HK-2 (cell line): ENCODE results near the gene LPAR3.
A peak's percentile ranks its signal among the peaks of the same experiment; 100 is the strongest.

Source experiments
- DNase-seq: peaks from one replicate; pipeline ENCODE4 v3.0.0-alpha.2; 2018; ENCODE audit not compliant: unreplicated experiment

Gene LPAR3

DNA sequence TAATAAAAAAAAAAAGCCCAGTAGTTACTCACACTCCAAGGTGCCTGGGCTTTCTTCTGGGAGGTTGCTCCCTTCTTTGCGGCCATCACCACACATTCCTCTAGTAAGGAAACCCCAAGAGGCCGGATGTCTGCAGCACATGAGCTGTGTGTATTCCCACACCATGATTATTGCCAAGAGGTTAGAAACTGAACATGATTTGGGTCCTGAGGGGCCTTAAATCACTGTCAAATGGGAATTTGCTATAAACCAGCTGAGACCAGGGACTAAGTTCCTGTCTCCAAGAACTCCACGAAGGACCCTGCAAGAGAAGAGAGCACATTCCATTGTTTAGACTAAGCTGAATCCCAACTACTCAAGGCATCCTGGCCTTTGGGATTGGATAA is 117.5 kb downstream of the LPAR3 start:
- no peak for DNase-seq

GRCh38 chr1:84774669-84775534 is 118.1 kb downstream of the LPAR3 start:
- DNase-seq: no peak

- no peak for DNase-seq
These were observed 119.0 kb downstream of the LPAR3 start for GRCh38 chr1:84773933-84774497.

DNA sequence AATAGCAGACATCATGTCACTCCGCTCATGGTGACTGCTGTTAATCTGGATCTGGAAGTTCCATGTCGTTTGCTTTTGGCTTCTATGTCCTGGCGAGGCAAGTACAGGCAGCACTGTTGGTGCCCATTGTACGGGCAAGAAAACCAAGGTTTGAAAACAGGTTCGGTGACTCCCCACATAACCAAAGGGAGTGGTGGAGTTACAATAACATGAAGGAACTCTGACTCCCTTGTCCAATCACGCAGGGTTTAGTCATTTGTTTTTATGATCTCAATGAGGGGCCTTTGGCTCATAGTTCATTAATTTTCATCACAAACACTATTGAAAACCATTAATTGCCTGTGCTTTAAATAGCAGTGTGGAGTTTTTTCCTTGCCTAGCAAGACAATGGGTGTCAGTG is 119.8 kb downstream of the LPAR3 start:
- DNase-seq: no peak

DNA sequence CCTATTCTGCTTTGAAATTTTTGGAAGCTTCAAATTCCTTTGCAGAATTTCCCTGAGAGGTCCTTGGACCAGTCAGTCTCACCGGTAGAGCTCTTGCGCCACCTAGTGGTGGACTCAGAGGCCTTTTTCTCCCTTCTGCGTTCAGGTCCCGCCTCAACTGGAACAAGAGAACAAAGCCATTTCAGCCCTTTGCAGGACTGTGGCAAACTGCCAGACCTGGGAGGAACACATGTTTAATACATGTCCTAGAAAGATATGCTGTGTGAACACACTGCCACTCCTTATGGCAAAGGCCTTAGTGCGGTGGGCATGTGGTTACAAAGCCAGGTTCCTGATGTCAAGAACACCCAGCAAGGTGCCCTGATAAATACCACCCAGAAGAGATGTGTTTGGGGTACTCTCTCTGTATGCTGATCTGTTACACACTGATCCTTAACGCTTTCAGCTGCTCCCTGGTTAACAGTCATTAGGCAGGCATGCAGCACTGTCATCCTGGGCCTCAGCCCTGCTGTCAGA is 120.5 kb downstream of the LPAR3 start:
- DNase-seq: peak; percentile 68

DNA sequence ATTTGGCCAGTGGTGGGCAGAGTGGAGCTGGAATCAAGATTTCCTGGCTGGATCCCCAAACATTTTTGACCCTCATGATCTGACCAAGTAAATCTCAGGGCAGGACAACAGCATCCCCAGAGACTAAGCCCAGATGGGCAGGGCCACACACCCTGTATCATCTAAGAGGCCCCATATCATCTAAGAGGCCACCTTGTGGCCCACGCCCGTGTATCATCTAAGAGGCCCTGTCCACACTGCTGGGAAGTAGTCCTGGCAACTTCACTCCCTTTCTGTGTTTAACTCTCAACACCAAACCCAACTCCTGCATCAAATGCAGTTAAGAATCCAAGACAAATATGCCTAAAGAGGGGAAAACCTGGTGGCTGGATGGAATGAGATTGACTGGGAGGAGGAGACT is 121.1 kb downstream of the LPAR3 start:
- DNase-seq: no peak

- DNase-seq: no peak
These were observed 122.5 kb downstream of the LPAR3 start for GRCh38 chr1:84770481-84770880.

GRCh38 chr1:84769636-84770035 is 123.4 kb downstream of the LPAR3 start:
- no peak for DNase-seq

- no peak for DNase-seq
These were observed 124.4 kb downstream of the LPAR3 start for GRCh38 chr1:84768634-84769033.

DNA sequence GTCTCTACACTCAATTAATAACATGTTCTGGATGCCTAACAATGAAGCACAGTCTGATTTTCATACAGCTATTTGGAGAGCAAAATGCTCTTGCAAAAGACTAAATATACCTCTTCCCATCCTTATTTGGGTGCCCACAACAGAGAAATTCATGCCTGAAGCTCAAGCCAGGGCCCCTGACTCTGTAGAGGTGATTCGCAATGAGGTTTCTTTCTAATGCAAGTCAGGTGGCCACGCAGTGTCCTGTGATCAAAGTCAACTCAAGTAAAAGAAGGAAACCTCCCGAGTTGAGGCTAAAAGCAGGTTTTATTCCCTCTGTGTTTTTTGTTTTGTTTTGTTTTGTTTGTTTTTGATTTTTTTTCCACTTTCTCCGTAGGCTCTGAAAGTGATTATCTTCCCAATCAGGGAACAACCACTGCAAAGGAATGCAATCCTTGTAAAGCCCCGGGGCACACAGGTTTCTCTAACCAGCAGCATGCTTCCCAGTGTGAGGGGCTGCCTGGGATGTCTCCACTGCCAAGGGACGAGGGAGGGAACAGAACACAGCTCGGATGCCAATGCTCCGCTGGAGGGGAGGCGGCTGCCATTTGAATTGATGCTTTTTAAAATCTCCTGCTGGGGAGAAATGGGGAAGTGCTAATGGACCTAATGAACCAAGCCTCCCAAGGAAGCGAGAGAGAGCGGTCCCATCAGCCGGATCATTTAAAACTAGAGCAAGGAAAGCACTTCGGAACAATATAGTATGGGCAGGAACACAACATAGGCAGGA is 128.9 kb downstream of the LPAR3 start:
- DNase-seq: no peak

- DNase-seq: no peak
These were observed 130.3 kb downstream of the LPAR3 start for GRCh38 chr1:84762664-84763063.
